ENCODE measurements around the gene NHEJ1. TPM values are rescaled to one million over a fixed set of nuclear protein-coding genes. Genes with fewer than 3 reads are reported as not detected.

Gene NHEJ1
- total RNA-seq, 1 experiment from 2014 or later, result 16.4 TPM

- no peaks in the 10 kb centered on the region for H3K79me2 ChIP-seq (ENCODE audit: insufficient read depth, low read length)
- intact Hi-C loops (cut with micrococcal nuclease), result no loop called here
- RAD21 ChIA-PET (ENCODE audit: low non-redundant PET in 1 of 2, low total read pairs in 2 of 2, uncharacterized antibody in 2 of 2, unreplicated experiment in 2 of 2), result no interaction called here
- no peak for DNase-seq (ENCODE audit: low read depth, low spot score)
- no TSS peak for BruUV-seq (replicated peaks)
- H3K9me2 ChIP-seq (ENCODE audit: insufficient read depth), result no peaks in the 10 kb centered on the region
- no peaks in the 10 kb centered on the region for H3K4me1 ChIP-seq (ENCODE audit: control insufficient read depth in 1 of 2, insufficient read depth in 2 of 2, low read length in 2 of 2)
- POLR2A ChIA-PET, result interaction anchor here (0.9 kb wide), 1 partner anchor 23 kb away, joined by 5 read pairs; the partner anchor contains the start of gene CNPPD1
- H4K20me1 ChIP-seq (ENCODE audit: insufficient read depth), result no peaks in the 10 kb centered on the region
- H3K9ac ChIP-seq (ENCODE audit: low read length), result no peak overlapping the region
- H3K27me3 ChIP-seq (ENCODE audit: insufficient read depth, low read length), result no peaks in the 10 kb centered on the region
- H3K9me3 ChIP-seq (ENCODE audit: control insufficient read depth in 1 of 2, insufficient read depth in 1 of 2, low read depth in 1 of 2, low read length in 2 of 2), result peaks cover 0 to 3% of the 10 kb centered on the region in 2 experiments; a peak in 2 of 4 replicates
- no peaks in the 10 kb centered on the region for H3K36me3 ChIP-seq (ENCODE audit: control insufficient read depth in 1 of 2, insufficient read depth in 2 of 2, low read length in 2 of 2)
- H3K4me3 ChIP-seq (replicated peaks in 1 of 2; ENCODE audit: low read depth in 1 of 2, low read length in 2 of 2), result no peak overlapping the region
- CTCF ChIA-PET, result no interaction called here
- no peak overlapping the region for H3K27ac ChIP-seq (ENCODE audit: low read depth, low read length)
- no peak overlapping the region for H3K4me2 ChIP-seq (ENCODE audit: low read length)
- TF ChIP-seq POLR2AphosphoS5 (IDR thresholded peaks at IDR 0.05; ENCODE audit: low read depth, low read length) (no peak), ATF3 (IDR thresholded peaks at IDR 0.05) (no peak), ZBTB33 (IDR thresholded peaks at IDR 0.05; ENCODE audit: extremely low read depth, insufficient replicate concordance, low read length) (no peak), REST (IDR thresholded peaks at IDR 0.05; ENCODE audit: low read depth) (no peak), ZNF274 (IDR thresholded peaks at IDR 0.05; ENCODE audit: low read depth, low read length) (no peak), MAX (IDR thresholded peaks at IDR 0.05) (no peak), CEBPB (IDR thresholded peaks at IDR 0.05; ENCODE audit: low read depth) (no peak), EGR1 (IDR thresholded peaks at IDR 0.05; ENCODE audit: low read depth) (no peak), CTCF (IDR thresholded peaks at IDR 0.05 in 2 of 3, conservative IDR thresholded peaks at IDR 0.05 in 1 of 3; ENCODE audit: borderline replicate concordance in 1 of 3, insufficient read depth in 1 of 3, low read depth in 2 of 3, low read length in 2 of 3) (no peak), EZH2 (IDR thresholded peaks at IDR 0.05) (no peak), ZFX (IDR thresholded peaks at IDR 0.05) (no peak), FOSL1 (IDR thresholded peaks at IDR 0.05; ENCODE audit: low read depth) (no peak), SP1 (IDR thresholded peaks at IDR 0.05; ENCODE audit: low read depth) (no peak), SIN3A (IDR thresholded peaks at IDR 0.05; ENCODE audit: low read depth) (no peak), TCF7L2 (IDR thresholded peaks at IDR 0.05; ENCODE audit: borderline replicate concordance, extremely low read depth, insufficient read depth, insufficient read length) (no peak)
- H2AFZ ChIP-seq (ENCODE audit: low read depth, low read length, poor library complexity, severe bottlenecking), result no peak overlapping the region
- no peak for ATAC-seq
These were observed 39.0 kb upstream of the NHEJ1 start for GRCh38 chr2:219199470-219200211.

All from HCT116 (cell line).